Loucy (cell line): Measurements from ENCODE around the gene ASCL1.

ENCODE experiments used
- EZH2phosphoT487 ChIP-seq: fragments of 200-600 bp; IDR thresholded peaks from 2 replicates; pipeline ENCODE4 v1.6.1; 2018; ENCODE audit warnings: antibody characterized with exemption, mild to moderate bottlenecking, moderate library complexity, borderline replicate concordance
- TF ChIP-seq, protein P1 (sequence below): fragments of 200-600 bp; sonication (generic); conservative IDR thresholded peaks from 2 replicates; pipeline ENCODE4 v1.5.1; 2014; ENCODE audit warnings: mild to moderate bottlenecking, antibody characterized with exemption, low read length

DNA sequence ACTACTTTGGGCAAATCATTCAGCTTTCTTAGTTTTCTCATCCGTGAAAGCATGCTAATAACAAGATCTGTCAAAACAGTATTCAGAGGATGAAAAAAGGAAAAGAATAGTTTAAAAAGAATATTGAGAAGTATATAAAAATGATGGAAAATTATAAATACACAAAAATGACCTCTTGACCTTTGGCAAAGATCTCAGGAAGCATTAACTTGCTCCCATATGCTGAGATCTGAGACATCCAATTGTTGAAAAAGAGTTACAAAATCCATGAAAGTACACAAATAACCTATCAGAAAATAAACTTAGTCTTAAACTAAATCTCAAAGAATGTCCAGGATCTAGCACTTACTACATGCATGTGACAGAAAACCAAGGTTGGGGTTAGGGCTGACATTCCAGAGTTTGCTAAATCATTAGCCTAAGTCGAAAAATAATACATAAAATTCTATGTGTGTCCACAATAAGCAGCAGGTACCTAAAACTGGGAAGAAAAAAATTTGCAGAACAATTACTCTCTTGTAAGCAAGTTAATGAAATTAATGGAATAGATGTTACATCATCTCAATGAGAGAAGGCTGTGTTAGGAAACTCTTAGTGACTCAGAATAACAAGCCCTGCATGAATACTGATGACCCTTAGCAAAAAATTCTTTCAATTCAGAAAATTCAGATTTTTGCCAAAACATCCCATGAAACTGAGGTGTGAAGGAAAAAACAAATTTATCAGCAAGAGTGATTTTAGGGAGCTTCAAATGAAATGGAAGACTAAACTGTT is 43.8 kb upstream of the ASCL1 start:
- TF ChIP-seq, protein P1, sequence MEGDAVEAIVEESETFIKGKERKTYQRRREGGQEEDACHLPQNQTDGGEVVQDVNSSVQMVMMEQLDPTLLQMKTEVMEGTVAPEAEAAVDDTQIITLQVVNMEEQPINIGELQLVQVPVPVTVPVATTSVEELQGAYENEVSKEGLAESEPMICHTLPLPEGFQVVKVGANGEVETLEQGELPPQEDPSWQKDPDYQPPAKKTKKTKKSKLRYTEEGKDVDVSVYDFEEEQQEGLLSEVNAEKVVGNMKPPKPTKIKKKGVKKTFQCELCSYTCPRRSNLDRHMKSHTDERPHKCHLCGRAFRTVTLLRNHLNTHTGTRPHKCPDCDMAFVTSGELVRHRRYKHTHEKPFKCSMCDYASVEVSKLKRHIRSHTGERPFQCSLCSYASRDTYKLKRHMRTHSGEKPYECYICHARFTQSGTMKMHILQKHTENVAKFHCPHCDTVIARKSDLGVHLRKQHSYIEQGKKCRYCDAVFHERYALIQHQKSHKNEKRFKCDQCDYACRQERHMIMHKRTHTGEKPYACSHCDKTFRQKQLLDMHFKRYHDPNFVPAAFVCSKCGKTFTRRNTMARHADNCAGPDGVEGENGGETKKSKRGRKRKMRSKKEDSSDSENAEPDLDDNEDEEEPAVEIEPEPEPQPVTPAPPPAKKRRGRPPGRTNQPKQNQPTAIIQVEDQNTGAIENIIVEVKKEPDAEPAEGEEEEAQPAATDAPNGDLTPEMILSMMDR, result no peak
- TF ChIP-seq EZH2phosphoT487, result no peak
